Ishikawa (cell line): ENCODE results near the gene ADCY9.

Experiments
- CEBPB ChIP-seq: IDR thresholded peaks from 2 replicates; pipeline ENCODE4 v1.6.1; 2012
- CREB1 ChIP-seq: IDR thresholded peaks from 2 replicates; pipeline ENCODE4 v1.6.1; 2012; ENCODE audit warnings: low read depth
- EGR1 ChIP-seq: IDR thresholded peaks from 2 replicates; pipeline ENCODE4 v1.6.1; 2012
- EP300 ChIP-seq: IDR thresholded peaks from 2 replicates; pipeline ENCODE4 v1.6.1; 2012; ENCODE audit warnings: borderline replicate concordance
- FOXM1 ChIP-seq: IDR thresholded peaks from 2 replicates; pipeline ENCODE4 v1.6.1; 2012; ENCODE audit warnings: low read depth, borderline replicate concordance
- MAX ChIP-seq: IDR thresholded peaks from 2 replicates; pipeline ENCODE4 v1.6.1; 2012
- NFIC ChIP-seq: IDR thresholded peaks from 2 replicates; pipeline ENCODE4 v1.6.1; 2012
- RAD21 ChIP-seq: IDR thresholded peaks from 2 replicates; pipeline ENCODE4 v1.6.1; 2012; ENCODE audit warnings: low read depth
- REST ChIP-seq: IDR thresholded peaks from 2 replicates; pipeline ENCODE4 v1.6.1; 2012; ENCODE audit warnings: low read depth, mild to moderate bottlenecking
- TAF1 ChIP-seq: IDR thresholded peaks from 2 replicates; pipeline ENCODE4 v1.6.1; 2012; ENCODE audit warnings: low read depth, mild to moderate bottlenecking
- TCF12 ChIP-seq: IDR thresholded peaks from 2 replicates; pipeline ENCODE4 v1.6.1; 2012; ENCODE audit warnings: low read depth
- TEAD4 ChIP-seq: IDR thresholded peaks from 2 replicates; pipeline ENCODE4 v1.6.1; 2012
- USF1 ChIP-seq: IDR thresholded peaks from 2 replicates; pipeline ENCODE4 v1.6.1; 2012
- YY1 ChIP-seq: IDR thresholded peaks from 2 replicates; pipeline ENCODE4 v1.6.1; 2012; ENCODE audit warnings: low read depth
- ZBTB7A ChIP-seq: IDR thresholded peaks from 2 replicates; pipeline ENCODE4 v1.6.1; 2012; ENCODE audit warnings: low read depth

The ADCY9 gene

GRCh38 chr16:3983081-3983520 is 133.1 kb downstream of the ADCY9 start:
- TF ChIP-seq RAD21 = peak; percentile 81
- peak; percentile 35; the same call in 1 of the 2 replicates for TF ChIP-seq MAX
- TF ChIP-seq TAF1 = no peak
- TF ChIP-seq ZBTB7A = no peak

- TF ChIP-seq EGR1 (no peak), TEAD4 (no peak), FOXM1 (no peak), TCF12 (no peak), YY1 (no peak), RAD21 (no peak), ZBTB7A (no peak), USF1 (no peak), TAF1 (no peak), EP300 (no peak), REST (no peak)
Measured at GRCh38 chr16:3982216-3982615, 134.0 kb downstream of the ADCY9 start.

- 0 out of 2 replicates have a peak, but pooled peaks have one; percentile 13 for TF ChIP-seq ZBTB7A
- TF ChIP-seq MAX = no peak
- TF ChIP-seq FOXM1 = no peak
- no peak for TF ChIP-seq TAF1
- no peak for TF ChIP-seq YY1
- peak; percentile 47 for TF ChIP-seq NFIC
- TF ChIP-seq EP300 = no peak
- no peak for TF ChIP-seq TEAD4
- TF ChIP-seq REST = no peak
- no peak for TF ChIP-seq TCF12
Measured at GRCh38 chr16:3980253-3981111, 135.8 kb downstream of the ADCY9 start.

- TF ChIP-seq YY1 (no peak), CREB1 (no peak), TCF12 (no peak), RAD21 (no peak), TAF1 (no peak), NFIC (no peak), USF1 (no peak), ZBTB7A (no peak), FOXM1 (no peak), TEAD4 (no peak), EP300 (no peak), MAX (no peak), EGR1 (no peak), REST (no peak), CEBPB (no peak)
Measured at GRCh38 chr16:3979518-3979917, 136.7 kb downstream of the ADCY9 start.
